ENCODE measurements around the gene DGAT2.

Gene DGAT2

GRCh38 chr11:75781831-75782230, 13.3 kb downstream of the DGAT2 start:
- no peak for DNase-seq

- no peak for DNase-seq
These were observed 14.1 kb downstream of the DGAT2 start for GRCh38 chr11:75782540-75783263.

GRCh38 chr11:75783416-75784084, 15.0 kb downstream of the DGAT2 start:
- DNase-seq, result no peak

- no peak for DNase-seq
These were observed 15.5 kb downstream of the DGAT2 start for GRCh38 chr11:75784085-75784478.

GRCh38 chr11:75784506-75784905, 15.9 kb downstream of the DGAT2 start:
- DNase-seq, result no peak

- no peak for DNase-seq
These were observed 16.6 kb downstream of the DGAT2 start for GRCh38 chr11:75785187-75785586.

GRCh38 chr11:75786101-75786736, 17.6 kb downstream of the DGAT2 start:
- DNase-seq, result no peak

GRCh38 chr11:75789521-75789920, 20.9 kb downstream of the DGAT2 start:
- no peak for DNase-seq

GRCh38 chr11:75790986-75791385, 22.4 kb downstream of the DGAT2 start:
- DNase-seq, result no peak

- DNase-seq, result no peak
These were observed 23.7 kb downstream of the DGAT2 start for GRCh38 chr11:75792127-75792731.

GRCh38 chr11:75792997-75793800, 24.6 kb downstream of the DGAT2 start:
- DNase-seq, result no peak

- no peak for DNase-seq
These were observed 25.4 kb downstream of the DGAT2 start for GRCh38 chr11:75793966-75794365.

- no peak for DNase-seq
These were observed 26.9 kb downstream of the DGAT2 start for GRCh38 chr11:75795276-75796090.

GRCh38 chr11:75796091-75796435, 27.5 kb downstream of the DGAT2 start:
- DNase-seq, result no peak

GRCh38 chr11:75797116-75797515, 28.5 kb downstream of the DGAT2 start:
- no peak for DNase-seq

GRCh38 chr11:75797792-75798191, 29.2 kb downstream of the DGAT2 start:
- DNase-seq, result no peak

GRCh38 chr11:75800136-75800675, 31.6 kb downstream of the DGAT2 start:
- no peak for DNase-seq

- no peak for DNase-seq
These were observed 32.3 kb downstream of the DGAT2 start for GRCh38 chr11:75800728-75801361.

- no peak for DNase-seq
These were observed 32.9 kb downstream of the DGAT2 start for GRCh38 chr11:75801362-75802020.

- DNase-seq, result no peak
These were observed 33.7 kb downstream of the DGAT2 start for GRCh38 chr11:75802021-75802912.

All from activated CD4-positive, alpha-beta T cell treated with anti-CD3 and anti-CD28 coated beads for 1 hour (primary cell).